EL (cell line): Measurements from ENCODE around the gene NHSL2.
A peak's percentile ranks its signal among the peaks of the same experiment; 100 is the strongest.

ENCODE experiments used
- DNase-seq: peaks from one replicate; pipeline ENCODE4 v3.0.0-alpha.2; 2016

NHSL2 gene

DNA sequence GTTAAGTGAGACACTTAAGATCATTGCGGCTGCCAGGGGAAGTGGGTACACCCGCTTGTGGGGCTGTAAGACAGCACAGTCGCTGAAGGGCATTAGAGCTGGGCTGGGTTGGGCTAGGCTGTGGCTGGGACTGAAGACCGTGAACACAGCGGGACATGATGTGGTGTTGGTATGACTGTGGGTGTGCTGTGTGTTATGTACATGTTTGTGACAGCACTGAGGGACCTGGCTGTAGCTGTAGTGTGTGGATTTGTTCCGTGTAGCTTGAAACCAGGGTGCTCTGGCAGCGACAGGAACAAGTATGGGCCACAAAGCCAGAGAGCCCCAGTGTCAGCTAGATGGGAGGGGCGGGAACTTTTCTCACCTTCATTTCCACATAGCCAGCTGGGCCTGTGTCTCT is 82.1 kb downstream of the NHSL2 start:
- DNase-seq = no peak

DNA sequence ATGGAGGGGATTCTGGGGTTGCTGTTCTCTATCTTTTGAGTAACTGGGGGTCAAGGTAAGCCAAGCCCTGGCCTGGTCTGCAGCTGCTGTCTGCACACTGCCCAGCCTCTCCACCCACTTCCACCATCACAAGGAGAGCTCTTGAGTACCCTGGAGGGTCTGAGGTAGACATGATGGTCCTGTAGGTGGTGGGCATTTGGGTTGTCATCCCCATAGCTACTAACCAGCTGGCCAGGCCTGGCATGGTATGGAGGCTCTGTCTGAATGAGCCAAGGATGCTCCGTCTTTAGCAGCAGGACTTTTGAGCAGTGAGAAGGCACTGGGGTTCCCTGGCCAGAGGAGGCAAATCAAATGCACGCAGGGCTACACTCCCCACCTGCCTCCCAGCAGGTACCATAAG is 82.7 kb downstream of the NHSL2 start:
- DNase-seq = no peak

DNA sequence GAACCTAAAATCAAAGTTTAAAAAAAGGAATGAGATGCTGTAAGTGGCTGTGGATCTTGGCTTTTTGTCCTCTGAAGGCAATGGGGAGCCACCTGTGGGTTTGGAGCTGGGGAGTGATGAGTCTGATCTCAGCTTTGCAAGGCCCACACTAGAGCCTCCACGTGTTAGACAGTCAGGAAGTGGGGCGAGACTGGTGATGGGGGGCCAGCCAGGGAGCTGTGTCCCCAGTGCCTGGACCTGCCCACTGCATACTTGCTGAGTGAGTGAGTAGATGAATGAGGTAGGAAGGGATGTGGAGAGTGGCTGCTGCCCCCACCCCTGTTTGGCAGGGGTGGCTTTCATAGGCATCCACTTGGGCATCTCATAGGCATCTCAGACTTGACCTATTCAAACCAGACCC is 84.0 kb downstream of the NHSL2 start:
- DNase-seq = peak; percentile 20

DNA sequence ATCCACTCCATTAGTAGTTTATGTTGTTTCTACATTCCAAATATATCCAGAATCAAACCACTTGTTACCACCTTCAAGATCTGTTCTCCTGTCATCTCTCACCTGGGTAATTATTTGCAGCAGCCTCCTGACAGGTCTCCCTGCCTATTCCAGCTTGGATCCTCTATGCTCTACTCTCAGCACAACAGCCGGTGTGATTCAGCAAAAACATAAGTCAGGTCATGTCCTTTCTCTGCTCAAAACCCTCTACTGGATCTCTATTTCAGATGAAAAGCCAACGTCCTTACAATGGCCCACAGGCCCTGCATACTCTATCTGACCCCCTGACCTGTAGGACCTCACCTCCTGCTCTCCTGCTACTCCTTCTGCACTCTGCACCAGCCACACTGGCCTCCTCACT is 84.5 kb downstream of the NHSL2 start:
- no peak for DNase-seq

DNA sequence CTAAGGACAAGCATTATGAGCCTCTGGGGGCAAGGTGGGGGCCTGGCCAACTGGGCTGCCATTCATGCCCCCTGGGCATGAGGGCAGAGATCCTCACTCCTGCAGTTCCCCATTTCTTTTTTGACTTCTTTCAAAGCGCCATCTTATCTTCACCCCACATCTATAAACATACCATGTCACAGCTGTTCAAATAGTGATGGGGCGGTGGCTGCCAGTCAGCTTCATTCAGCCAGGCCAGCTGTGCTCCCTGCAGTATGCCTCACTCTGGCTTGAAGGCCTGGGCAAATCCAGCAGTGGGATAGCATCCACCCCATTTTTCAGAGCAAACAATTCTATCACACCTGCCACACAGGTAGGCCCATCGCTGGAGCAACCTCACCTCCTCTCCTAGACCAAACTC is 85.5 kb downstream of the NHSL2 start:
- DNase-seq = no peak

DNA sequence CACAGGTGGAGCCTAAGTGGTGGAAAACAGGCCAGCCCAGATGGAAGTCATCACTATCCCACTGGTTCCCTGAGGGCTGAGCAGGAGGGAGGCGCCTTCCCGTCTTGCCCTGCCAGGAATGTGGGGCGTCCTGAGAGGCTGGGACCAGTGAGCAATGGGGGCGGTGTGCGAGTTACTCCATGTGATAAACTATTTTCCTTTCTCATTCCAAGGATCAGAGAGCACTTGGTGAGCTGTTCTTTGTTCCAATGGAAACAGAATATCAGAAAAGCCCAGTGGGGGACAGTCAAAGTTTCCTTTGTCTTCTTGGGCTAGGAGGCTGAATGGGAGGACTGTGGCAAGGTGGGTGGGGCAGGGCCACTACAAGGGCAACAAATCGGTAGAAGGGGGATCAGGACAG is 86.2 kb downstream of the NHSL2 start:
- DNase-seq = peak; percentile 13

DNA sequence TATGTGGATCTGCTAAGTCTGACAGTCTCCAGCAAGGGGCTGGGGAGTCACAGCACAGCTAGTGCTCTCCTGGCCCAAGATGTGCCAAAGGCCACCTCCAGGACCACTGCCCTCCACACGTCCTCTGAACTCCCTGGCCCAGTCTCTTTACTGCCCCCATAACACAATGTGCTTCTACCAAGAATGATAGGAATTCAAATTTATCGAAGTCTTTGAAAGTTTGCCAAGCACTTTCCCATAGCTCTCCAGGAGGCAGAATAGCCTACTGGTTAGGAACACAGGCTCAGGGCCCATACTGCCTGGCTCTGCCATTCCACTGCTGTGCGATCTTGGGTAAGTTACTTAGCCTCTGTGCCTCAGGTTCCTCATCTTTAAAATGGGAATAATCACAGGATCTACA is 86.7 kb downstream of the NHSL2 start:
- DNase-seq = no peak

DNA sequence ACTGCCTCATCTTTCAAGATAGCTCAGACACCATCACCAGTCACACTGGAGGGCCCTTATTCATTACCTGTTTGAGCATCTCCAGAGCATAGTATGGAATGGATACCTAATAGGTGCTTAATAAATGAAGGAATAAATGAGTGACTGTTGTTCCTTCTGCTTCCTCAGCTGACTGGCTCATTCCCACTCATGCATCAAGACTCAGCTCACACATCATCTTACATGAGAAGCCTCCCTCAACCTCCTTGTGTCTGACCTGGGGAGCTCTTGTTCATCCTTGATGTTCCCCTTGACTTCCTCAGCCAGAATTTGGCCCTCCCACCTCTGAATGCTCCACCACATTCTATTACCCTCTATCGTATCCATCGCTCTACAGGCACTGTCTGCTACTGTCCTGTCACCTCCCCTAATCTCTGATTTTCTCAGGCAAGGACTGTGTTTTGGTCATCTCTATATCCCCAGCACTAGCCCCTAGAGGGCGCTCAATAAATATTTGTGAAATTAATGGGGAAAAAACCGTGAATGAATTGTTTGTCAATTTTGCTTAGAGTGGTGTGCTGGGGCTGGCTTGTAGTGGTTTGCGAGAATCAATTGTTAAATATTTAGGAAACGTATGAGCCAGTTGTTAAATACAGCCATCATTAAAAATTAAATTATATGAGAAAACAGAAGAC is 88.3 kb downstream of the NHSL2 start:
- DNase-seq = peak; percentile 30

DNA sequence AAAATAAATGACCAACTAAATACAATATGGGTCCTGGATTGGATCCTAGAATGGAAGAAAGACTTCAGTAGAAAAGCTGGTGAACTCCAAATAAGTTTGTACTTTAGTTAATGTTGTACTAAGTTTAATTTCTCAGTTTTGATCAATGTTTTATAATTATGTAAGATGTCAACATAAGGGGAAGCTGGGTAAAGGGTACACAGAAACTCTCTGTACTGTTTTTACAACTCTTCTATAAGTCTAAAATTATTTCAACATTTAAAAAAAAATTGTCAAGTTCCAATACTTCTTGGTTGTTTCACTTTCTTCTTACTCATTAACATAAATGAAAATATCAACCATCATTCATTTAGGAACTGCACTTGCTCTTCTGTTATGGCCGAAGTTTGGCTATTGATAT is 88.9 kb downstream of the NHSL2 start:
- no peak for DNase-seq

DNA sequence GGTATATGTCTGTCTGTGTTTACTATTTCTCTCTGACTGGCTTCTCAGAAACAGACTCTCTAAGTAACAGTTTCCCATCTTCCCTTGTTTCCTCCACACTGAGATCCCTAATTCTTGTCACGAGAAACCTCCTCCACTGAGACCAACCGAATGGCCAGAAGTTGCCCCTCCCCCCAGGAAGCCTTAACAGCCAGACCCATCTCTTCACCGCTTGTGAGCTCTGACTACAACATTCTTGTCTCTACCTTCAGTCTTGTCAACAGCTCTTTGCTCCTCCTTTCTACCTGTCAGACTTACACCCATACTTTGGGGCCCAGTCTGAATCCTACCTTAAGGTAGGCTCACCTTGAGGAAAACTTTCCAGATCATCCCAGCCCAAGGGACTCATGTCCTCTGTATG is 90.8 kb downstream of the NHSL2 start:
- DNase-seq = no peak

DNA sequence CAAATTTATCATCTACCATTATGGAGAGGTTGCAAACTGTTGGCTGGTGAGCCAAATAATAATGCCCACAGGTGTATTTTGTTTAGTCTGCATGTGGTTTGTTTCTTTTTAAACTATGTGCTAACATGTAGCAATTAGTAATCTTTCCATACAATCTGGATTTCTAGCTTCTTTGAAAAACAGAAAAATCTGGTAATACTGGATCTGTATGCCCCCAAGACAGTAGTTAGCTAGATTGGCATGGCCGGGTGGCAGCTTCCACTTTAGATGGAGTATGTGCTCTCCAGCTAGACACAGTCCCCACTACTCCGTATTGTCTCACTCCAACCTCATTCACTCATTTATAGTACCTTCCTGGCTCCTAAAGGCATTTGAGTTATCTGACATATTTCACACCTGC is 91.3 kb downstream of the NHSL2 start:
- DNase-seq = no peak

DNA sequence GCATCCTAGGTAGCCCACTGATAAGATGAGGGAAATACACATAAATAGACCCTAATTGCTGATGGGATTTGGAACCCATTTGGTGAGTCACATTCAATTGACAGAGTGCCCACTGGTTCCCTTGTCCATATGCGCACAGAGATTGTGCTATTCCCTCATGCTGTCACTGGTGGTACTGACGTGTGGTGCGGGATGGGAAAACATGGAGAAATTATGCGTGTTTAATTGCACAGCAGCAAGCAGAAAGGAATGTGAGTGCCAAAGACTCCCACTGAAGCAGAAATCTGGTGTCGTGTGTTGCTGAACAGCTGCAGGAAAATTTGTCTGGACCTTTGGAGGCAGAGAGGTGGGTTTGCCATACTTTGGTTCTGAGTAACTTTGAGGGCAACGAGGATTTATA is 92.2 kb downstream of the NHSL2 start:
- no peak for DNase-seq

DNA sequence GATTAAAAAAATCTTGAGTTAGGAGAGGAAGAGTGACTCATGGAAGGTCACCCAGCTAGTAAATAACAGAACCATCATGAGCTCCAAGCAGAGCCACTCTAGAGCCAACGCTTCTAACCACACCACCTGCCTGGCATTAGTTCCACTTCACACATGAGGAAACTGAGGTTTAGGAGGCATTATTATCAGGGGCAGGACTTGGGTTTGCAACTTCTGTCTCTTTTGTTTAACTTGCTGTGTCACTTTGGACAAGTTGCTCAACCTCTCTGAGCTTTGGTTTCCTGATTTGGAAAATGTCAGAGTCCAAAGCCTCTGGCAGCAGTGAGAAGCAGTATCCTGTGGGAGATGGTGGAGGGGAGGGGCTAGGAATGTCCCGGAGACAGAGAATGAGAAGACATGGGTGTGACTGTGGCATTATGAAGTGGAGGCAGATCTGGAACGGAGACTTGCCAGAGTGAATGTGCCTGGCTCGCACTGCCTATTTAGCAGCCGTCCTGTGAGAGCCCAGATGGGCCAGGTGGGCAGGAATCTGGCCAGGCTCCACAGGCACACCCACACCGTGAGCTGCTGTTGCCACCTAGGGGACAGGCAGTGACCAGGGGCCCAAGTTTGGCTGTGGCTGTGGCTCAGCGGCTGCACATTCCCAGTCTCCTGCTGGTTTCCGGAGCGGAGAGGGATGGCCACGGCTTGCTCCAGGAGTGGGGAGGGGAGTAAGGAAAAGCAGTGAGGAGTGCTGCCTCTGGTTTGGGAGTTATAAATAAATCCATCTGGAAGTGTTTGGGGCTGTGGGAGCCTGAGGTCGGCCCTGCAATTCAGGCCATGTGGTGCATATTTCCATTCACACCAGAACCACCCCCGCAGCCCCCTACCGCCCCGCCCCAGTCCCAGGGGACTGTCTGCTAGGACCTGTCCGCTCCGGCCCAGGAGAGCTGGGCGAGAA is 93.4 kb downstream of the NHSL2 start:
- peak; percentile 2 for DNase-seq

DNA sequence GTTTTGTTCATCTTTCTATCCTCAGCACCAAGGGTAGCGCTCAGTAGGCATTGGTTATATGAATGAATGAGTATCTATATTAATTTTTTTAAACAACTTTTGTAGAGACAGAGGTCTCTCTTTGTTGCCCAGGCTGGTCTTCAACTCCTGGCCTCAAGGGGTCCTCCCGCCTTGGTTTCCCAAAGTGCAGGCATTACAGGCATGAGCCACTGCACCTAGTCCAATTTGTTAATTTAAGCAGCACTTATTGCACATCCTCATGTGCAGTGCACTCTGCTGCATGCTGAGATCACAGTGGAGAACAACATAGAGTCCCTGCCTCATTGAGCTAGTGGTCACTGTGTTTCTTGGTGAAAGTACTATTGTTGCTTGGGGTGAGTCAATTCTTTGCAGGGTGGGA is 94.4 kb downstream of the NHSL2 start:
- no peak for DNase-seq

DNA sequence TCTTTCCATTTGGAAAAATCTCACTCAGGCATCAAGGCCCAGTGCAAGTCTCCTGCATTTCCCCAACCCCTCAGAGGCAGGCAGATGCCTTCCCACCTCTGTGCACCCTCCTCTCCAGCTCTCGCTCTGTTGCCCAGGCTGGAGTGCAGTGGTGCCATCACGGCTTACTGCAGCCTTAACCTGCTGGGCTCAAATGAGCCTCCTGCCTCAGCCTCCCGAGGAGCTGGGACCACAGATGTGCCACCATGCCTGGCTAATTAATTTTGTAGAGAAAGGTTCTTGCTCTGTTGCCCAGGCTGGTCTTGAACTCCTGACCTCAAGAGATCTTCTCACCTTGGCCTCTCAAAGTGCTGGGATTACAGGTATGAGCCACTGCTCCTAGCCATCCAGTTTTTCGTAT is 95.8 kb downstream of the NHSL2 start:
- no peak for DNase-seq

DNA sequence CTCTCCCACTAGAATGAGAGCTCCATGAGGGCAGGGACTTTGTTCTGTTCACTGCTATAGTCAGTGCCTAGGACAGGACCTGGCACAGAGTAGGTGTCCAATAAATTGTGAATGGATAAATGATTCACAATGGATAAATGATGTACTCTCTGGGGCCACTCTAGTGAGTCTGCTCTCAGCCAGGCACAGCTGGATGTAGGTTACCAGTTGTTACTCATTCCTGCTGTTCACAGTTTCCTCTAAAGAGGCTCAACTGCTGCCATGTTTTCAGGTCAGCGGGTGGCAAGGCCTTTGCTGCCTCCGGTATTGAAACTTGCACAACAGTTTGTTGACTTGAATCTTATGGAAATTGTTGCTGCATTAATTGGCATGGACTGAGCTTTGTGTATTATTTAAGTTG is 99.1 kb downstream of the NHSL2 start:
- no peak for DNase-seq

DNA sequence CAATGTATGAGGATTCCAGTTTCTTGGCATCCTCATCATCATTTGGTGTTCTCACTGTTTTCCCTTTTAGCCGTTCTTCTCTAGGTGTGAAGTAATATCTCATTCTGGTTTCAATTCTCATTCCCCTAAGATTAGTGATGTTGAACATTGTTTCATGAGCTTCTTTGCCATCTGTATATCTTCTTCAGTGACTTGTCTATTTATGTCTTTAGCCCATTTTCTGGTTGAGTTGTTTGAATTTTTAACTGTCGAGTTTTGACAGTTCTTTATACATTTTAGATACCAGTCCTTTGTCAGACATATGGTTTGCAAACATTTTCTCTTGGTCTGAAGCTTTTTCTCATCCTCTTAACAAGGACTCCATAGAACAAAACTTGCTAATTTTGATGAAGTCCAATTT is 101.1 kb downstream of the NHSL2 start:
- DNase-seq = no peak

DNA sequence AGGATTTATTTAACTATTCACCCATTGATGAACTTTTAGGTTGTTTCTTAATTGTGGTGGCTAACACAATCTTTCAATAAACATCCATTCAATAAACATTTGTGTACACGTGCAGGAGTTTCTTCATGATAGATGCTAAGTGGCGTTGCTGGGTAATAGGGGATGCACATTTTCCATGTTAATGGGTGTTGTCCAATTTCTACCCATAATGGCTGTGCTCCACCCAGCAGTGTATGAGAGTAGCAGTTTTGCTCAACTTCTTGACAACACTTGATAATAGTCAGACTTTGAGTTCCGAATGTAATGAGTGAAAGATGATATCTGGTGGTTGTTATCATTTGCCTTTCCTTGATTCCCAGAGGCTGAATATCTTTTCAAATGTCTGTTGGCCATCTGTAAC is 104.7 kb downstream of the NHSL2 start:
- no peak for DNase-seq

DNA sequence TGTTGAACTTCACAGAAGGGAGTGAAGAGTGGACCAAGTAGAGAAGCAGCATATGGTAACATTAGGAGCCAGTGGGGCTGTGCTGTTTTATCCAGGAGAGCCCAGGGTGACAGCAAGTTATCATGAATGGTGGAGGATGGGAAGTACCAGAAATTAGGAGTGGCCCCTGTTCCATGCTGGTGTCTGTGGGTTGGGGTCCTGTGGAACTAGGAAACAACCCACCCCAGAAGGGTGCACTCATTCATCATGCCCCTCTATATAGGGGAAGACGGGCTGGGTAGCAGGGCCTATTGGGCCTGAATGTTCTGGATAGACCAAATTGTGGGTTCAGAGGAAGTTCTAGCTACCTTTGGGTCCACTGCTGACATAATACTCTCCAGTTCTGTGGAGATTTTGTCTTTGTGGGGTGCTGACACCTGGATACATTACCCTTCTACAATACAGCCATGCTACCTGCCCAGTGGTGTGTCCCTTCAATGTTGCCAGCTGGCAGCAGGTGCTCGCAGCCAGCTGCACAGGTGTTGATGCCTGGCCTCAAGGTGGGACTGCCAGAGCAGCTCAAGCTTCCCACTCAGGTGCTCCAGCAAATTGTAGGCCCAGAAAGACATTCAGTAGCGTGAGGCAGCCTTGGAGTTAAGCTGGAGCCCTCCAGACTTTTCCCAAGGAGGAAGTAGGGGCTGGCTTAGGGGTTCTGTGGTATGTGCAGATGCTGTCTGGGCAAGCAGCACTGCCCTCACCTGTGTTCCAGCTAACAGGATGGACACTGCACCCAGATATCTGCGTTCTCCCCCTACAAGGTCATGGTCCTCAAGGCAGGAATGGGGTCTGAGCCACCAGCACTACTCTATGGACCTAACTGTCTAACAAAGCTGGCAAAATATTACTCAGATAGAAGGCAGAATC is 106.5 kb downstream of the NHSL2 start:
- DNase-seq = no peak

DNA sequence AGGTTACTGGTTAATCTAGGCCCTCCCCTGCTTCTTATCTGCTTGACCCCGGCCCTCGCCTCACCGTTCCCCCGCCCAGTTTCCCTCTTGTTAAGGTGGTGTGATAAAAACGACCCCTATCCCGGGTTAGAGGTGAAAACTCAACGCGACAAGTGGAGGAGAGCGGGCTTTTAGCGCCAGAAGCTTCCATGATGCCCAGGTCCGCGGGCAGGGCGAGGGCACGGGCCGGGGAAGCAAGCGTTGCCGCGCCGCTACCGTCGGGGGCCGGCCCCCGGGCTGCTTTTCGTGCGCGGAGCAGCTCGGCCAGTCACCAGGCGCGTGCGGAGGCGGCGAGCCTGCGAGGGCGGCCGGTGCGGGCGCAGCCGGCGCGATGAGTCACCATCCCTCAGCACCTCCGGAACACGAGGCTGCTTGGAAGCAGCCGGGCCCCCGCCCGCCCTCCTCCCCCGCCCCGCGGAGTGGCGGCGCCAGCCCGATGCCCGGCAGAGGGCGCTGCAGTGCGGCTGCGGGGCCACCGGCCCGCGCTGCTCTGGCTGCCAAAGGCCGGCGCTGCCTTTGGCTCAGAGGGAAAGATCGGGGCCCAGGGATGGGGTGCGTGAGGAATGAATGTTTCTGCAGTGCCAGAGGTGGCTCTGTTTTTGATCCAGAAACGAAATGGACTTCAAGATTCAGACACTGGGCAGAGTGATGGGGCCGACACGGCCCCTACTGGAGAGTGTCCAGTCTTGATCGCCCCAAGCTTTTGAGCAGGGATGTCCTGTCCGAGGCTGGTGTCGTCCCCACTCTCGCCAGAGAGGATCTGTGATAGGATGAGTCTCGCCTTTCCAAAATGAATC is 107.8 kb downstream of the NHSL2 start:
- DNase-seq = peak; percentile 85

DNA sequence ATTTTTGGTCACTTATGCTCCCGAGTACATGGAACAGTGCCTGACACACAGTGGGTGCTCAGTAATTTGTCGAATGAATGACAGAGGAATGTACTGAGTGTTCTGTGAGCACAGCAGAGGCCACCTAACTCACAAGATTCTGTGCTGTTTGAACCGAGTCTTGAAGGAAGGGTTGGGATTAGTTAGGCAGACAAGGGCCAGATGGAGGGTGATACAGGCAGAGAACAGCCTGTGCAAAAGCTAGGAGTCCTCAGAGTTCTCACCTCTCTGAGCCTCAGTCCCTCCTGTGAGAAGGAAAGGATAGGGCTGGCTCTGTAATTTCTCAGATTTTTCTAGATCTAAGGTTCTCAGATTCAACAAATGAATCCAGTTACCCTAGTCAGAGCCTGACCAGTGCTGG is 108.8 kb downstream of the NHSL2 start:
- DNase-seq = no peak

DNA sequence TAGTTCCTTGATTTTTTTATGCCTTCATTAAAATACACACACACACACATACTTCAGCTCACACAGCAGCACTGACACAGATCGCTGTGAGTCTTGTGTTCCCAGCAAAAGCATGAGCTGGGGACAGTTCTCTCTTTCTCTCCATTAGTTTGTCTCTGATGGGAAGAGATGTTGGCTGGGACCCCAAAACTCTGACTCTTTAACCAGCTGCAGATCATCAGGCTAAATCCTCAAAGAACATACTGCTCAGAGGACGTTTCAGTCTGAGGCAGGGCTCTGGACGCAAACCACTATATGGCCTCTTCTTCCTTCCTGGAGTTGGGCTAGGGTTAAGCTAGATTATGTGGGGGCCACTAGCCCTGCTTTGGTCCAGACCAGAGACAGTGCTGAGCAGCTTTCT is 109.6 kb downstream of the NHSL2 start:
- no peak for DNase-seq

DNA sequence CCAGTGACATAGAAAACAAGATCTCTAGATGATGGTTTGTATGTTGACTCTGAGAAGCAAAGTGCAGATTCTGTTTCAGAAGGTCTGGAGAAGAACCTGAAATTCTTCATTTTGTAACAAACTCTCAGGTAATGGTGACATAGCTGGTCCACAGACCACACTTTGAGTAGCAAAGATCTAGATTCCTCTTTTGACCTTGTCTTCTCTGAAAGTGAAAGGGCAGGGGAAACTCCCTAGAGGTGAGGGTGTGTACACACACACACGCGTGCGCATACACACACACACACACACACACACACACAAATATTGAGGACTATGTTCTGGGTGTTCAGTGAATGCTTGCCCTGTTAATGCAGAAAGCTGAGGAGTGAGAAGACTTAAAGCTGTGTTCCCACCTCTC is 110.1 kb downstream of the NHSL2 start:
- DNase-seq = no peak
